HepG2 (cell line): ENCODE results near the gene XRN1. TPM values are rescaled to one million over a fixed set of nuclear protein-coding genes. Genes with fewer than 3 reads are reported as not detected.

Source experiments
- ETV5 ChIP-seq: IDR thresholded peaks from 2 replicates; pipeline ENCODE4 v1.6.1; 2018; ENCODE audit warnings: missing biosample characterization, missing genetic modification reagents, inconsistent platforms, borderline replicate concordance
- GATAD2A ChIP-seq: IDR thresholded peaks from 2 replicates; pipeline ENCODE4 v1.6.1; 2016
- HMG20A ChIP-seq: IDR thresholded peaks from 2 replicates; pipeline ENCODE4 v1.6.1; 2016; ENCODE audit warnings: borderline replicate concordance
- KDM2A ChIP-seq: sonication (generic); formaldehyde crosslinking; IDR thresholded peaks from 2 replicates; pipeline ENCODE4 v1.4.0; 2020; ENCODE audit warnings: low read depth, missing genetic modification reagents, borderline replicate concordance
- MXD4 ChIP-seq: IDR thresholded peaks from 2 replicates; pipeline ENCODE4 v1.6.1; 2016; ENCODE audit warnings: mild to moderate bottlenecking, missing biosample characterization, missing genetic modification reagents
- MZF1 ChIP-seq: sonication (generic); formaldehyde crosslinking; IDR thresholded peaks from 2 replicates; pipeline ENCODE4 v1.8.1; 2023; ENCODE audit warnings: mild to moderate bottlenecking, missing genetic modification reagents, borderline replicate concordance
- NCOA2 ChIP-seq: sonication (generic); formaldehyde crosslinking; IDR thresholded peaks from 2 replicates; pipeline ENCODE4 v1.8.0; 2022; ENCODE audit warnings: inconsistent platforms
- PHF20 ChIP-seq: sonication (generic); formaldehyde crosslinking; IDR thresholded peaks from 2 replicates; pipeline ENCODE4 v1.5.0; 2020; ENCODE audit warnings: mild to moderate bottlenecking, missing genetic modification reagents
- RARA ChIP-seq: IDR thresholded peaks from 2 replicates; pipeline ENCODE4 v1.6.1; 2016; ENCODE audit warnings: missing genetic modification reagents, missing compliant biosample characterization
- RFXAP ChIP-seq: sonication (generic); formaldehyde crosslinking; IDR thresholded peaks from 2 replicates; pipeline ENCODE4 v1.4.0; 2020; ENCODE audit warnings: missing genetic modification reagents, borderline replicate concordance
- SALL2 ChIP-seq: sonication (generic); formaldehyde crosslinking; IDR thresholded peaks from 2 replicates; pipeline ENCODE4 v1.8.1; 2023; ENCODE audit warnings: mild to moderate bottlenecking, missing genetic modification reagents, inconsistent platforms
- TAF15 ChIP-seq: fragments of 200-400 bp; formaldehyde crosslinking; IDR thresholded peaks from one replicate; pipeline ENCODE4 v1.6.1; 2018; ENCODE audit warnings: mild to moderate bottlenecking, low read depth, low read length; ENCODE audit not compliant: poor library complexity, severe bottlenecking
- ZBTB1 ChIP-seq: sonication (generic); formaldehyde crosslinking; IDR thresholded peaks from 2 replicates; pipeline ENCODE4 v1.4.0; 2020; ENCODE audit warnings: missing genetic modification reagents, borderline replicate concordance
- ZFP1 ChIP-seq: IDR thresholded peaks from 2 replicates; pipeline ENCODE4 v1.6.1; 2016
- ZFP62 ChIP-seq: sonication (generic); formaldehyde crosslinking; IDR thresholded peaks from 2 replicates; pipeline ENCODE4 v1.4.0; 2020; ENCODE audit warnings: missing genetic modification reagents
- ZNF136 ChIP-seq: sonication (generic); formaldehyde crosslinking; IDR thresholded peaks from 2 replicates; pipeline ENCODE4 v1.8.1; 2022; ENCODE audit warnings: low read depth, mild to moderate bottlenecking, moderate library complexity, missing genetic modification reagents
- ZNF282 ChIP-seq: fragments of 450-650 bp; IDR thresholded peaks from 2 replicates; pipeline ENCODE4 v1.6.1; 2018; ENCODE audit not compliant: partially characterized antibody
- polyA plus RNA-seq, 8 experiments: library from polyadenylated mRNA; depleted of rRNA in 3 of 8; stranded (reverse) in 7 of 8; unstranded in 1 of 8; fragments of >200 nt; fragmentation: Illumina TruSeq in 4 of 8; extraction: Trizol in 4 of 8; gene quantifications; 2 replicates each; pipeline versions ENCODE4 v1.2.1 to v1.2.3, GENCODE V29; 2011 to 2016; ENCODE audit warnings: low read depth in 4 of 8, missing spikeins in 1 of 8, mixed read lengths in 1 of 8; ENCODE audit not compliant: insufficient read depth in 1 of 8
- total RNA-seq, 5 experiments: library from RNA; depleted of rRNA; stranded (reverse); fragments of >200 nt; fragmentation: Illumina TruSeq; extraction: Trizol; gene quantifications; 2 replicates each; pipeline ENCODE4 v1.2.3, GENCODE V29; 2016; ENCODE audit warnings: low read depth in 1 of 5
- TF ChIP-seq, protein P1 (sequence below), 2 experiments: sonication (generic) in 1 of 2; formaldehyde crosslinking in 1 of 2; IDR thresholded peaks; 2 replicates each; pipeline versions ENCODE4 v1.4.0 to v1.6.1; 2018 to 2020; ENCODE audit warnings: missing genetic modification reagents in 2 of 2, borderline replicate concordance in 1 of 2, low read depth in 1 of 2, mild to moderate bottlenecking in 1 of 2, missing biosample characterization in 1 of 2
- TF ChIP-seq, protein P2 (sequence below): sonication (generic); formaldehyde crosslinking; IDR thresholded peaks from 2 replicates; pipeline ENCODE4 v1.4.0; 2020; ENCODE audit warnings: low read depth, mild to moderate bottlenecking, missing genetic modification reagents
- TF ChIP-seq, protein P3 (sequence below): sonication (generic); formaldehyde crosslinking; IDR thresholded peaks from 2 replicates; pipeline ENCODE4 v1.8.1; 2022; ENCODE audit warnings: mild to moderate bottlenecking, missing genetic modification reagents
- TF ChIP-seq, protein P4 (sequence below): sonication (generic); formaldehyde crosslinking; IDR thresholded peaks from 2 replicates; pipeline ENCODE4 v1.5.0; 2020; ENCODE audit warnings: mild to moderate bottlenecking, missing genetic modification reagents
- TF ChIP-seq, protein P5 (sequence below): sonication (generic); formaldehyde crosslinking; IDR thresholded peaks from 2 replicates; pipeline ENCODE4 v1.8.1; 2023; ENCODE audit warnings: mild to moderate bottlenecking, missing genetic modification reagents

XRN1 gene
- total and polyA plus RNA-seq, 2 of the 13 experiments (the other 11 are each of a cell fraction or from before 2014, with no cell fraction given) = 13.2 to 13.3 TPM

DNA sequence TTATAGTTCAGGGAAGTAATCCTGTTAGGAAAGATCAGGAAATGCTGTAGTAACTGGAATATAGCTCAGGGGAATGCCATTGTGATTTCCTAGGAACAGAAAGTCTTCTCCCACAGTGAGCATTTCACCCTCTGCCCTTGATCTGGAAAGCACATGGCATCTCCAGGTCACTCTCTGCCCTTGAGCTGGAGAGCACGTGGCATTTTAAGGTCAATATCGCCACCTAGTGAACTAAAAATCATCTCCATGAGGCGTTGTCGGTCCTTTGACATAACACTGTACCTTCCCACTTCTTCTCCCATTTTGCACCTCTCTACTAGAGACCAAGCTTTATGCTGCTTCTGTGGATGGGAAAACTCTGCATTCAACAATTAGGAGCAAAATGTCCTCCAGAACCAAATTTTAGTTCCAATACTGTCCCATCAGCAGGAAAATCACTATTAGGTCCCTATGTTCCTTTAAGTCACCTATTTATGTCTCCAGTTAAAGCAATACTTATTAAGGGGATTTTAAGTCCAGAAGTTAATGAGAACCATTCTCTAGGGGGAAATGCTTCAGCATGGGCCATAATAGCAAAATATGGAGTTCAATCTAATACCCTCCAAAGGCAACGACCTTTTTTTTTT, 167.8 kb downstream of the XRN1 start (continued):
- TF ChIP-seq SALL2 (CRISPR knock-in tag) = no peak
- TF ChIP-seq MZF1 (CRISPR knock-in tag) = no peak
- no peak for TF ChIP-seq ZFP1 (CRISPR knock-in tag)
- TF ChIP-seq GATAD2A = peak; percentile 43; the same call in 1 of the 2 replicates
- no peak for TF ChIP-seq ZFP62
- TF ChIP-seq, protein P1, sequence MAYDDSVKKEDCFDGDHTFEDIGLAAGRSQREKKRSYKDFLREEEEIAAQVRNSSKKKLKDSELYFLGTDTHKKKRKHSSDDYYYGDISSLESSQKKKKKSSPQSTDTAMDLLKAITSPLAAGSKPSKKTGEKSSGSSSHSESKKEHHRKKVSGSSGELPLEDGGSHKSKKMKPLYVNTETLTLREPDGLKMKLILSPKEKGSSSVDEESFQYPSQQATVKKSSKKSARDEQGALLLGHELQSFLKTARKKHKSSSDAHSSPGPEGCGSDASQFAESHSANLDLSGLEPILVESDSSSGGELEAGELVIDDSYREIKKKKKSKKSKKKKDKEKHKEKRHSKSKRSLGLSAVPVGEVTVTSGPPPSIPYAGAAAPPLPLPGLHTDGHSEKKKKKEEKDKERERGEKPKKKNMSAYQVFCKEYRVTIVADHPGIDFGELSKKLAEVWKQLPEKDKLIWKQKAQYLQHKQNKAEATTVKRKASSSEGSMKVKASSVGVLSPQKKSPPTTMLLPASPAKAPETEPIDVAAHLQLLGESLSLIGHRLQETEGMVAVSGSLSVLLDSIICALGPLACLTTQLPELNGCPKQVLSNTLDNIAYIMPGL (CRISPR knock-in tag; IDR thresholded peaks at IDR 0.05; ENCODE audit: borderline replicate concordance in 1 of 2, low read depth in 1 of 2) = peak in 1 of 2 experiments; percentile 81; a peak in 1 of 4 replicates
- peak; percentile 38; the same call in 1 of the 2 replicates for TF ChIP-seq RARA (CRISPR knock-in tag)
- no peak for TF ChIP-seq ZNF136 (CRISPR knock-in tag)
- TF ChIP-seq ZBTB1 (CRISPR knock-in tag) = no peak
- 0 out of 2 replicates have a peak, but pooled peaks have one; percentile 52 for TF ChIP-seq HMG20A
- TF ChIP-seq RFXAP (CRISPR knock-in tag) = no peak
- no peak for TF ChIP-seq ZNF282
- TF ChIP-seq NCOA2 (CRISPR knock-in tag) = peak; percentile 37; the same call in 1 of the 2 replicates
- 0 out of 2 replicates have a peak, but pooled peaks have one; percentile 14 for TF ChIP-seq ETV5 (CRISPR knock-in tag)
- no peak for TF ChIP-seq TAF15
- TF ChIP-seq, protein P2, sequence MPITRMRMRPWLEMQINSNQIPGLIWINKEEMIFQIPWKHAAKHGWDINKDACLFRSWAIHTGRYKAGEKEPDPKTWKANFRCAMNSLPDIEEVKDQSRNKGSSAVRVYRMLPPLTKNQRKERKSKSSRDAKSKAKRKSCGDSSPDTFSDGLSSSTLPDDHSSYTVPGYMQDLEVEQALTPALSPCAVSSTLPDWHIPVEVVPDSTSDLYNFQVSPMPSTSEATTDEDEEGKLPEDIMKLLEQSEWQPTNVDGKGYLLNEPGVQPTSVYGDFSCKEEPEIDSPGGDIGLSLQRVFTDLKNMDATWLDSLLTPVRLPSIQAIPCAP = no peak
- TF ChIP-seq, protein P3, sequence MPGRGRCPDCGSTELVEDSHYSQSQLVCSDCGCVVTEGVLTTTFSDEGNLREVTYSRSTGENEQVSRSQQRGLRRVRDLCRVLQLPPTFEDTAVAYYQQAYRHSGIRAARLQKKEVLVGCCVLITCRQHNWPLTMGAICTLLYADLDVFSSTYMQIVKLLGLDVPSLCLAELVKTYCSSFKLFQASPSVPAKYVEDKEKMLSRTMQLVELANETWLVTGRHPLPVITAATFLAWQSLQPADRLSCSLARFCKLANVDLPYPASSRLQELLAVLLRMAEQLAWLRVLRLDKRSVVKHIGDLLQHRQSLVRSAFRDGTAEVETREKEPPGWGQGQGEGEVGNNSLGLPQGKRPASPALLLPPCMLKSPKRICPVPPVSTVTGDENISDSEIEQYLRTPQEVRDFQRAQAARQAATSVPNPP (CRISPR knock-in tag) = no peak
- TF ChIP-seq KDM2A = peak; percentile 45; the same call in 1 of the 2 replicates
- TF ChIP-seq MXD4 (CRISPR knock-in tag) = peak; percentile 84
- TF ChIP-seq PHF20 (CRISPR knock-in tag) = no peak
- TF ChIP-seq, protein P4, sequence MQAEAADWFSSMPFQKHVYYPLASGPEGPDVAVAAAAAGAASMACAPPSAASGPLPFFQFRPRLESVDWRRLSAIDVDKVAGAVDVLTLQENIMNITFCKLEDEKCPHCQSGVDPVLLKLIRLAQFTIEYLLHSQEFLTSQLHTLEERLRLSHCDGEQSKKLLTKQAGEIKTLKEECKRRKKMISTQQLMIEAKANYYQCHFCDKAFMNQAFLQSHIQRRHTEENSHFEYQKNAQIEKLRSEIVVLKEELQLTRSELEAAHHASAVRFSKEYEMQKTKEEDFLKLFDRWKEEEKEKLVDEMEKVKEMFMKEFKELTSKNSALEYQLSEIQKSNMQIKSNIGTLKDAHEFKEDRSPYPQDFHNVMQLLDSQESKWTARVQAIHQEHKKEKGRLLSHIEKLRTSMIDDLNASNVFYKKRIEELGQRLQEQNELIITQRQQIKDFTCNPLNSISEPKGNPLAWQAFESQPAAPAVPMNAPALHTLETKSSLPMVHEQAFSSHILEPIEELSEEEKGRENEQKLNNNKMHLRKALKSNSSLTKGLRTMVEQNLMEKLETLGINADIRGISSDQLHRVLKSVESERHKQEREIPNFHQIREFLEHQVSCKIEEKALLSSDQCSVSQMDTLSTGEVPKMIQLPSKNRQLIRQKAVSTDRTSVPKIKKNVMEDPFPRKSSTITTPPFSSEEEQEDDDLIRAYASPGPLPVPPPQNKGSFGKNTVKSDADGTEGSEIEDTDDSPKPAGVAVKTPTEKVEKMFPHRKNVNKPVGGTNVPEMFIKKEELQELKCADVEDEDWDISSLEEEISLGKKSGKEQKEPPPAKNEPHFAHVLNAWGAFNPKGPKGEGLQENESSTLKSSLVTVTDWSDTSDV (CRISPR knock-in tag) = no peak
- TF ChIP-seq, protein P5, sequence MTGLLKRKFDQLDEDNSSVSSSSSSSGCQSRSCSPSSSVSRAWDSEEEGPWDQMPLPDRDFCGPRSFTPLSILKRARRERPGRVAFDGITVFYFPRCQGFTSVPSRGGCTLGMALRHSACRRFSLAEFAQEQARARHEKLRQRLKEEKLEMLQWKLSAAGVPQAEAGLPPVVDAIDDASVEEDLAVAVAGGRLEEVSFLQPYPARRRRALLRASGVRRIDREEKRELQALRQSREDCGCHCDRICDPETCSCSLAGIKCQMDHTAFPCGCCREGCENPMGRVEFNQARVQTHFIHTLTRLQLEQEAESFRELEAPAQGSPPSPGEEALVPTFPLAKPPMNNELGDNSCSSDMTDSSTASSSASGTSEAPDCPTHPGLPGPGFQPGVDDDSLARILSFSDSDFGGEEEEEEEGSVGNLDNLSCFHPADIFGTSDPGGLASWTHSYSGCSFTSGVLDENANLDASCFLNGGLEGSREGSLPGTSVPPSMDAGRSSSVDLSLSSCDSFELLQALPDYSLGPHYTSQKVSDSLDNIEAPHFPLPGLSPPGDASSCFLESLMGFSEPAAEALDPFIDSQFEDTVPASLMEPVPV (CRISPR knock-in tag) = no peak
